T-helper 17 cell (primary cell): Measurements from ENCODE around the gene ACOX3. TPM values are rescaled to one million over a fixed set of nuclear protein-coding genes. Genes with fewer than 3 reads are reported as not detected.

Experiments
- ATAC-seq: fragments of 150-1000 bp; cut with Tn5 transposase; 2 replicates; pipeline ENCODE4 v1.10.0; 2021; ENCODE audit warnings: mild to moderate bottlenecking, moderate library complexity
- DNase-seq, 3 donors: peaks; one replicate each; pipeline versions ENCODE4 v3.0.0 to v3.0.0-alpha.2; 2020 to 2021
- H3K9me3 ChIP-seq: one replicate; pipeline ENCODE4 v1.7.0; 2013; ENCODE audit warnings: low read length, mild to moderate bottlenecking; ENCODE audit not compliant: control insufficient read depth, poor library complexity, severe bottlenecking
- H3K27ac Mint-ChIP-seq: one replicate; pipeline ENCODE4 v1.8.0; 2022; ENCODE audit warnings: mild to moderate bottlenecking, moderate library complexity, mixed read lengths
- H3K27me3 Mint-ChIP-seq: one replicate; pipeline ENCODE4 v1.8.0; 2022; ENCODE audit warnings: mixed read lengths
- H3K36me3 Mint-ChIP-seq: one replicate; pipeline ENCODE4 v1.8.0; 2022; ENCODE audit warnings: low read depth, mixed read lengths
- H3K4me1 Mint-ChIP-seq: one replicate; pipeline ENCODE4 v1.8.0; 2022; ENCODE audit warnings: mild to moderate bottlenecking, mixed read lengths
- H3K4me3 Mint-ChIP-seq: one replicate; pipeline ENCODE4 v1.8.0; 2022; ENCODE audit warnings: mild to moderate bottlenecking, moderate library complexity, mixed read lengths
- total RNA-seq, 4 donors: library from RNA in 2 of 4; stranded (reverse) in 2 of 4; gene quantifications; one replicate each; pipeline ENCODE4 v1.2.3 and lab custom pipeline; 2022 to 2026

Gene ACOX3
- total RNA-seq, 2 donors from 2014 or later: 9.6 to 11.3 TPM

DNA sequence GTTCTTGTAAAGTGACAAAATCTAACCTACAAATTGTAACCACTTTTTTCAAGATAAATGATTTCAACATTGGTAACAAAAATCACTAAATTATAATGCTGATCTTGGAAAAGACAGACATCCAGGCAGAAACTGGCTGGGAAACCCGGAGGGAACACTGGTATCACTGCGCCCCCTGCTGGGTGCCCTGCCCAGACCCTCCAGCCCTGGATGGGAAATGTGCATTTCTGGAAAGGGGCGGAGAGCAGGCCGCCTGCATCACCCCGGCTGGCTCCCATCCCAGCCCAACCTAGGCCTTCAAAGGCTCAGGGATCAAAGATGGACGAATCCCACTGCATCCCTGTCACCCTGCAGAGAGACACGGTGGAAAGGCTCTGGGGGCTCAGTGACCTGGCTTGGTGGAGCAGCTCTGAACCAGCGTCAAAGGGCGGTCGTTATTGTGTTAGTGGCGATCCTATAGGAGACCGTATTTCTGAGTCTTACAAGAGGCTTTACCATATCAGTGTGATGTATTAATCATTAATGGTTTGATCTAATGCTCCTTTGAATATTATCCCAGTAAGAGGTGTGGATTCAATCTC, 37.3 kb downstream of the ACOX3 start:
- H3K9me3 ChIP-seq: no peaks in the 10 kb centered on the region
- DNase-seq: peak in 2 of 3 donors; percentile 36 to 43
- peak; percentile 60 for ATAC-seq
- no peak overlapping the region for H3K4me3 Mint-ChIP-seq
- peaks cover 6% of the 10 kb centered on the region for H3K4me1 Mint-ChIP-seq
- H3K27me3 Mint-ChIP-seq: no peaks in the 10 kb centered on the region
- peaks cover 9% of the 10 kb centered on the region for H3K36me3 Mint-ChIP-seq
- no peak overlapping the region for H3K27ac Mint-ChIP-seq

DNA sequence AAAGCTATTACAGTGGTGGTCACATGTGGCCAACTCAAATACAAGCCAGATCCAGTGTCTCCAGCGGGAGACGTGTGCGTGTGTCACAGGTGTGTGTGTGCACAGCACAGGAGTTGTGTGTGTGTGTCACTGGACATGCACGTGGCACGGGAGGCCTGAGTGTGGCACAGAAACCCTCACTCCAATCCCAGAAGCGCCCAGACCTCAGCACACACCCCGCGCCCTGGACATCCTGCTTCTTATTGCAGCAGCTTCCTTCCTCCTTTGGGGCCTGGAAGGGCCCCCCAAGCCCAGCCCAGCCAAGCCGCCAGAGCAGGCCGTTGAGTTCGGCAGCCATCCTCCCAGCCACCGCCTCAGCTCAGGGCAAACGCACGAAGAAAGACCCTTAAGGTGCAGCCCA, 37.9 kb downstream of the ACOX3 start:
- H3K9me3 ChIP-seq: no peaks in the 10 kb centered on the region
- Mint-ChIP-seq H3K4me3 (no peak overlapping the region), H3K27ac (peak overlapping the region; percentile 16), H3K4me1 (peaks cover 6% of the 10 kb centered on the region), H3K27me3 (no peaks in the 10 kb centered on the region), H3K36me3 (peaks cover 10% of the 10 kb centered on the region)
- ATAC-seq (no peak), DNase-seq (no peak)

DNA sequence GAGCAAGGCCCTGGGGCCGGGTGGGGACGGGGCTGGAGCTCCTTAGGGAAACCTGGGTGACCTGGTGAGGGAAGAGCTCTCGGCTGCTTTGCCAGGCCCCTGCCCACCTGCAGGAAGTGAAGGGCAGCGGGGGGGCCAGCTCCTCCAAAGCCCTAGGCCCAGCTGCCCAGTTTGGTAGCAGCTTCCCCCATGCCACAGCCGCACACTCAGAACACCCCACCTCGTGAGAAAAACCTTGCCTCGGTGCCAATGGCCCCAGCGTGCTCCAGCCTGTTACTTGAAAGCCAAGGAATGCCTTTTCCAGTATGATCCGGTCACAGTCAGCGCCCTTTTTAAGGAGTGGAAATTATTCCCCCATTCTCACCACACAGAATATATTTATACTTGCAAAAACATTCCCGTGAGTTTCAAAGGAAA, 38.3 kb downstream of the ACOX3 start:
- no peak overlapping the region for H3K4me3 Mint-ChIP-seq
- peaks cover 6% of the 10 kb centered on the region for H3K4me1 Mint-ChIP-seq
- DNase-seq: no peak
- no peak for ATAC-seq
- H3K9me3 ChIP-seq: no peaks in the 10 kb centered on the region
- peaks cover 10% of the 10 kb centered on the region for H3K36me3 Mint-ChIP-seq
- peak overlapping the region; percentile 16 for H3K27ac Mint-ChIP-seq
- H3K27me3 Mint-ChIP-seq: no peaks in the 10 kb centered on the region

DNA sequence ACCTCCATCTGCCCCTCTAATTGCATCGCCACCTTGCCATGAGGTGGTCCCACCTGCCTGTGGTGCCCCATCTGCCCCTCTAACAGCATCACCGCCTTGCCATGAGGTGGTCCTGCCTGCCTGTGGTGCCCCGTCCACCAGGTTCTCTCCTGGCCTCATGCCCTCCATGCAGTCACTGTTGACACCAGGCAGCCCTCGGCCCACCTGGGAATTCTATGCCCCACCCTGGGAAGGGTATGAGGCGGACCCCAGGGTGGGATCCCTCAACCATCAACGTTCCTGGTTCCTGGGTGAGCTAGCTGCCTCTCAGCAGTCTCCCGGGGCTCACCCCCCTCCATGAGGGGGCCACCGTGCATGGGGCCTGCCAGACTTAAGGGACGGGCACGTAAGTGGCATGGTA, 38.9 kb downstream of the ACOX3 start:
- Mint-ChIP-seq H3K27me3 (no peaks in the 10 kb centered on the region), H3K27ac (no peak overlapping the region), H3K4me1 (peaks cover 6% of the 10 kb centered on the region), H3K4me3 (no peak overlapping the region), H3K36me3 (peaks cover 10% of the 10 kb centered on the region)
- ATAC-seq: no peak
- DNase-seq: no peak
- H3K9me3 ChIP-seq: no peaks in the 10 kb centered on the region

DNA sequence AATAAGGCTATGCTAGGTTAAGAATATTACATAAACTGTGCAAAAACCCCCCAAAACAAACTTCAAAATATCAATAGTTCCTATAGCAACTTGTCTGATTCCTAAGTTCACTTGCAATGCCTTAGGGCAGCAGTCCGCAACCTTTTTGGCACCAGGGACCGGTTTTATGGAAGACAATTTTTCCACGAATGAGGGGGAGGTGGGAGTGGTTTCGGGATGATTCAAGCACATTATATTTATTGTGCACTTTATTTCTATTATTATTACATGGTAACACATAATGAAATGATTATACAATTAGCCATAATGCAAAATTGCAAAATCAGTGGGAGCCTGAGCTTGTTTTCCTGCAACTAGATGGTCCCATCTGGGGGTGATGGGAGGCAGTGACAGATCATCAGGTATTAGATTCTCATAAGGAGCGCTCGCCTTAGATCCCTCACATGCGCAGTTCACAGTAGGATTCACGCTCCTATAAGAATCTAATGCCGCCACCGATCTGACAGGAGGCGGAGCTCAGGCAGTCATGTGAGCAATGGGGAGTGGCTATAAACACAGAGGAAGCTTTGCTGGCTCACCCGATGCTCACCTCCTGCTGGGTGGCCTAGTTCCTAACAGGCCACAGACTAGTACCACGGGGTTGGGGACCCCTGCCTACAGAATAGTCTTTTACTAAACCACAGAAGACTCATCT, 39.7 kb downstream of the ACOX3 start:
- H3K4me3 Mint-ChIP-seq: no peak overlapping the region
- H3K36me3 Mint-ChIP-seq: peaks cover 10% of the 10 kb centered on the region
- peaks cover 3% of the 10 kb centered on the region for H3K4me1 Mint-ChIP-seq
- DNase-seq (no peak), ATAC-seq (no peak)
- no peaks in the 10 kb centered on the region for H3K27me3 Mint-ChIP-seq
- H3K9me3 ChIP-seq: no peaks in the 10 kb centered on the region
- no peak overlapping the region for H3K27ac Mint-ChIP-seq

DNA sequence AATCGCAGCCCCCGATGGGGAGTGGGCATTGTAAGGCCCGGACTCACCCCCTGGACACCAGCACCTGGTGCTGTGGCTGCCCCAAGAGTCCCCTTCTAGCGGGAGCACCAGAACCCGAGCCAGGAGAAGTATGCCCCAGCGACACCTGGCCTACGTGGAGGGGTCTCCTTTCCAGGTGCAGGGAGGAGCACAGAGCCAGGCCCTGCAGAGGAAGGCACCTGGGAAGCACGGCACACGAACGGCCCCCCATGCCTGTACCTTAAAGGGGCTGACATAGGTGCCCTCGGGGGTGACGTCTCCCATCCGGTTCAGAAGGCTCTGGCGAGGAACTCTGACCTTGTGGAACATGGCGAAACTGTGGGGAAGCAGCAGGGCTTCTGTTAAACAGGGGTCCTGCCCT, 41.2 kb downstream of the ACOX3 start:
- peaks cover 3% of the 10 kb centered on the region for H3K4me1 Mint-ChIP-seq
- H3K9me3 ChIP-seq: no peaks in the 10 kb centered on the region
- H3K27me3 Mint-ChIP-seq: no peaks in the 10 kb centered on the region
- DNase-seq: no peak
- ATAC-seq: no peak
- H3K36me3 Mint-ChIP-seq: peaks cover 5% of the 10 kb centered on the region
- H3K4me3 Mint-ChIP-seq: no peak overlapping the region
- no peak overlapping the region for H3K27ac Mint-ChIP-seq

DNA sequence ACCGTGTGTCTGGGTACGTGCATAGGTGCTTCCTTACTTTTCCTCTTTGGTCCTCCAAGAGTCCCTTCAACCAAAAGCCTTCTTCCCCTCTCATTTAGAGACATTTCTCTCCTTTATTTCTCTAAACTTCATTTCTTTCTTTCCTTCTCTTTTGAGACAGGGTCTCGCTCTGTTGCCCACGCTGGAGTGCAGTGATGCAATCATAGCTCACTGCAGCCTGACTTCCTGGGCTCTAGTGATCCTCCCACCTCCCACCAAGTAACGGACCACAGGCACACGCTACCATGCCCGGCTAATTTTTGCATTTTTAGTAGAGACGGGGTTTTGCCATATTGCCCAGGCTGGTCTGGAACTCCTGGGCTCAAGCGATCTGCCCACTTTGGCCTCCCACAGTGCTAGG, 42.2 kb downstream of the ACOX3 start:
- Mint-ChIP-seq H3K4me1 (peaks cover 3% of the 10 kb centered on the region), H3K36me3 (peaks cover 5% of the 10 kb centered on the region), H3K27ac (no peak overlapping the region), H3K27me3 (no peaks in the 10 kb centered on the region), H3K4me3 (no peak overlapping the region)
- ATAC-seq (no peak), DNase-seq (no peak)
- no peaks in the 10 kb centered on the region for H3K9me3 ChIP-seq

DNA sequence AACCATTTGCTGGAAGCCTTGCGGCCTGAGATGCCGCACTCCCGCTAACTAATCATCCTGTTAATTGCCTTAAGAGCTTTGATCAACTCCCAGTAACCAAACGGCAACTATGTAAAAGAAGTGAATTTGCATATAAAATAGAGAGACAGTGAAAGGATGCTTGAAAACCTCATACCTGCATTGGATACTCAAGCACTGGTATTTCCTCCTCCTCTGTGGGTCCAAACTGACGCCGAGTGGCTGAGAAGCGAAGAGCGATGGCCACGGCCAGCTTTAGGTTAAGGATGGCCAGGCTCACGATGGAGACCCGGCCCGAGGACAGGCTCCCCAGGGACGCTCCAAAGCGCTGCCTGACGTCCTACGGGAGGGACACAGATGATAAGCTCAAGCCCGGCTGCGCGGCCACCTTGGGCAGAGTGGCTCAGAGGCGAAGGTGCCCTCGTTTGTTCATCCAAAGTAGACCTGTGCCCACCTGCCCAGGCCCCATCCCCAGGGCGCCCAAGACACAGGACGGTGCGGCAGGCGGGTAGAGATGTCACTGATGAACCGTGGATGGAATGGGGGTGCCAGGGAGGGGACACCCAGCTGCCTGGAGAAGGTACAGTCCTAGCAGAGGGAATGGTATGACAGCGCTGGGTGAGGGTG, 43.6 kb downstream of the ACOX3 start:
- no peaks in the 10 kb centered on the region for H3K27me3 Mint-ChIP-seq
- DNase-seq (no peak), ATAC-seq (no peak)
- no peak overlapping the region for H3K27ac Mint-ChIP-seq
- peaks cover 5% of the 10 kb centered on the region for H3K36me3 Mint-ChIP-seq
- H3K9me3 ChIP-seq: no peaks in the 10 kb centered on the region
- H3K4me3 Mint-ChIP-seq: no peak overlapping the region
- peaks cover 3% of the 10 kb centered on the region for H3K4me1 Mint-ChIP-seq

DNA sequence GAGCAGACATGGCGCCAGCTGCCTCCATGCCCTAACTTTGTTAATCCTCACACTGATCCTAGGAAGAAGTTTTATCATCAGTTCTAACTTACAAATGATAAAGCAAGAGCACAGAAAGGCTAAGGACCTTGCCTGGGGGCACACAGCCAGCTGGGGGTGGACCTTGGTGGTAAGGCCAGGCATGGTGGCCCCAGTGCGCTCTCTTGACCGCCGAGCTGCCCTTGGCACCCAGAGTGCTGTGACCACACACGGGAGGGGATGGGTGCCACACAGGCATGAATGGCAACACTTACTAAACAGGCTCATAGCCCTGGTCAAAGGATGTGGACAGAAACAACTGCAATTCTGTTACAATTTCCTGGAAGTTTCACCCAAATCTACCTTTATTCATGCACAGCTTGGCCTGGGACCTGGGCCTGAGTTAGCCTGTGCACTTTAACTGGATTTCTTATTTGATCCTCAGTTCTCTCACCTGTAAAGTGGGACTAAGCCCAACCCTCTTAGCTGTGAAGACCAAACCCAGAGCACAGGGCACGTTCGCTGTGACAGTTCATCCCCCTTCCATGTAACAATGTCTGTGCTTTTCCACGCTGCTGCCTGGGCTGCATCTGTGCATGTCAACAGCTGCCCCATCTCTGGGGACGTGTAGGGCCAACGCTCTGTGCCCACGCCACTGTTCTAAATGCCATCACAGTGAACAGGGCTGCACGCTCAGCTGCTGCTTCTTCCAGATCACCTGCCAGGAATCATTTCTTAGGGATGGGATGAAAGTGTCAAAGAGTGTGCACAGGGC, 44.8 kb downstream of the ACOX3 start:
- Mint-ChIP-seq H3K36me3 (peaks cover 5% of the 10 kb centered on the region), H3K4me3 (no peak overlapping the region), H3K27me3 (no peaks in the 10 kb centered on the region), H3K27ac (no peak overlapping the region), H3K4me1 (peaks cover 5% of the 10 kb centered on the region)
- H3K9me3 ChIP-seq: no peaks in the 10 kb centered on the region
- no peak for DNase-seq
- ATAC-seq: no peak

DNA sequence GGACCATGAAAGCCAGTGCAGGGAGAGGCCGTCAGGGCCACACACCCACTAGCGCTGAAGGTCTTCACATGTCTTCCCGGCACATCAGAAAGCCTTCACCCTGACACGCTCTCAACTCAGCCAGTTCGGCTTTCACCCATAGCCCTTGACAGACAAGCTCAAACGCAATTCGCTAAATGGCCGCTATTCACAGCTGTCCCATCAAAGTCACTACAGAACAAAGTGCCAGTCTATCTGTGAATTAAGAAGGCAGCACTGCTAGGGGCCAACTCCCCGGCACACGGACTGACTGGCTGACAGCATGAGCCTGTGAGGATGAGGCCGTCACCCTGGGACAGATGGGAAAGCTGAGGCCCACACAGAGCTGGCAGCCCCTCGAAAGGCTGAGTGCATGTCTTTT, 45.7 kb downstream of the ACOX3 start:
- Mint-ChIP-seq H3K36me3 (peaks cover 5% of the 10 kb centered on the region), H3K27ac (no peak overlapping the region), H3K4me3 (no peak overlapping the region), H3K4me1 (peaks cover 5% of the 10 kb centered on the region), H3K27me3 (no peaks in the 10 kb centered on the region)
- H3K9me3 ChIP-seq: no peaks in the 10 kb centered on the region
- DNase-seq (no peak), ATAC-seq (no peak)

DNA sequence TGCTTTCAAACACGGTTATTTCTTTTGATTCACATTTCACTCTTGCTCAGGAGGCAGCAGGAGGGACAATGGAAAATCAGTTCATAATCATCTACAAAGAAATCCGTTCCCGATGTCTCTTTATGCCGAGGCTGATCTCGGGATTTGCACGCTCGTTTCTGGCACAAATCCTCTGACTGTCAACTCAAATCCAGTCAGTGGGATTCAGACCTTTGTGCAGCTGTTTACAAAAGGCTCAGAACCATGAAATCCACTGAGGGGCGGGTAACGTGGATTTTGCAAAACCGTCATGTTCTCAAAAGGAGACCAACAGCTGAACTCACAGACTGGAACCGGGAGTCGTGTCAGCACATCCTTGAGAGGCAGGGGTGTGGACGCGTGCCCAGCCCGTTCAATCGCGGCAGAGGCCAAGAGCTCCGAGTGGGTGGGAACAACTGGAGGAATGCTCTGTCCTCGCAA, 46.4 kb downstream of the ACOX3 start:
- DNase-seq (no peak), ATAC-seq (no peak)
- Mint-ChIP-seq H3K4me3 (no peak overlapping the region), H3K4me1 (peaks cover 5% of the 10 kb centered on the region), H3K27me3 (no peaks in the 10 kb centered on the region), H3K27ac (no peak overlapping the region), H3K36me3 (peaks cover 5% of the 10 kb centered on the region)
- H3K9me3 ChIP-seq: no peaks in the 10 kb centered on the region

DNA sequence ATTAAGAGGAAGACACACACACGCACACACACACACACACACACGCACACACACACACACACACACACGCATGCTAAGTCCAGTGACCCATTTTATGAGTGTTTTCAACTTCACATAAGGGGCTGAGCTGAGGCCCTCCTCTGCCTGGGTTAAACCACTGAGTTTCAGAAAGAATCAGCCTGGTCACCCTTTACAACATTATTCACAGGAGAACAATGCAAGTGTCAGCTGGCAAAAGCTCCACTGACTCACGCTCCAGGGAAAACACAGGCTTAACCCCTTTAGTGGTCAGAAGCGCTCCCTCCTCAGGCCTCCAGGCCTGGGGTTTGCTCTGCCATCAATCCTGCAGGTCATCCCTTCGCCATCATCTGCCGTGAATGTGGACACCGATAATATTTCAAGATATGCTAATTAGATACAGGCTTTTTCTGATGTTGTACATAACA, 46.9 kb downstream of the ACOX3 start:
- no peak overlapping the region for H3K27ac Mint-ChIP-seq
- peaks cover 3% of the 10 kb centered on the region for H3K36me3 Mint-ChIP-seq
- no peak for ATAC-seq
- H3K9me3 ChIP-seq: no peaks in the 10 kb centered on the region
- no peaks in the 10 kb centered on the region for H3K27me3 Mint-ChIP-seq
- H3K4me3 Mint-ChIP-seq: no peak overlapping the region
- no peak for DNase-seq
- peaks cover 4% of the 10 kb centered on the region for H3K4me1 Mint-ChIP-seq

DNA sequence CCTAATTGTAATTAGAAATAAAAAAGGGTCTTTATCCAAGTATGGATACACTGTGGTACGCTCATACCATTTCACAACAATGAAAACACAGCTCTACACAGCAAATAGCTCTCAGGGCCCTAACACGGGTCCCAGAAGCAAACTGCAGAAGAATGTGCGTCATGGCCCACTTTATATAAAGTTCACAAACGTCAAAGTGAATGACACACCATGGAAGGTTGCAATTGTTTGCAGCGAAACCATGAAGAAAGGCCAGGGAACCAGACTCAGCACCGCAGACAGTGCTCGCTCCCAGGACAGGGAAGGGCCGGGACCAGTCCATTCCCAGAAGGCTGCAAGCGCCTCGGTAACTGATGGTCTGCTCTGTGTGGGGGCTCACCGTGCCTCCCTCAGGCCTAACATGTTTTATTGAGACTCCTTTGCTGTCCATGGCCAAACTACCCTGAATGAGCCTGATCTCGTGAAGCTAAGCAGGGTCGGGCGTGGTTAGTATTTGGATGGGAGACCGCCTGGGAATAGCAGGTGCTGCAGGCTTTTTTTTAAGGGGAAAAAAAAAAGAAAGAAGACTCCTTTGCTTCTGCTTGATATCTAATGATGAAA, 47.8 kb downstream of the ACOX3 start:
- H3K27me3 Mint-ChIP-seq: no peaks in the 10 kb centered on the region

More for the DNA sequence above, 47.8 kb downstream of the ACOX3 start:
- DNase-seq (peak in 1 of 3 donors; percentile 29), ATAC-seq (no peak)
- Mint-ChIP-seq H3K36me3 (no peaks in the 10 kb centered on the region), H3K4me3 (no peak overlapping the region), H3K4me1 (peaks cover 2% of the 10 kb centered on the region), H3K27ac (peak overlapping the region; percentile 57)
- no peaks in the 10 kb centered on the region for H3K9me3 ChIP-seq
